AG10803 (cell line): ENCODE data around the gene ZNF76.
"Not testable (repeated sequence)": the region's sequence is repeated elsewhere in the genome, so short reads cannot be mapped to it uniquely, and the experiment has no call there.

ENCODE experiments used
- DNase-seq: peaks from one replicate; pipeline ENCODE4 v3.0.0; 2010; ENCODE audit warnings: low read depth
- H3K4me3 ChIP-seq: 2 replicates; pipeline ENCODE4 v1.5.1; 2011; ENCODE audit warnings: mild to moderate bottlenecking, low read length, control low read depth
- CTCF ChIP-seq: conservative IDR thresholded peaks from 2 replicates; pipeline ENCODE4 v1.5.1; 2011; ENCODE audit warnings: mild to moderate bottlenecking, low read length, control low read depth, inconsistent platforms

The ZNF76 gene

GRCh38 chr6:35298625-35299140 lies 39.1 kb downstream of the ZNF76 start:
- no peak for TF ChIP-seq CTCF

GRCh38 chr6:35299674-35300073 lies 40.1 kb downstream of the ZNF76 start:
- H3K4me3 ChIP-seq = no peak overlapping the region
- no peak for TF ChIP-seq CTCF
- DNase-seq = no peak

More at GRCh38 chr6:35298625-35299140, 39.1 kb downstream of the ZNF76 start:
- no peak for DNase-seq
- H3K4me3 ChIP-seq = no peak overlapping the region

- no peak overlapping the region for H3K4me3 ChIP-seq
- DNase-seq = no peak
- no peak for TF ChIP-seq CTCF
Measured at GRCh38 chr6:35300848-35301247, 41.3 kb downstream of the ZNF76 start.

- no peak for TF ChIP-seq CTCF
- H3K4me3 ChIP-seq = no peak overlapping the region
- no peak for DNase-seq
Measured at GRCh38 chr6:35302604-35303241, 43.2 kb downstream of the ZNF76 start.

- H3K4me3 ChIP-seq = no peak overlapping the region
- DNase-seq = no peak
- TF ChIP-seq CTCF = no peak
Measured at GRCh38 chr6:35304299-35304698, 44.8 kb downstream of the ZNF76 start.

- no peak overlapping the region for H3K4me3 ChIP-seq
- no peak for DNase-seq
- no peak for TF ChIP-seq CTCF
Measured at GRCh38 chr6:35305117-35305516, 45.6 kb downstream of the ZNF76 start.

- DNase-seq, H3K4me3 ChIP-seq: not testable (repeated sequence)
Measured at GRCh38 chr6:35307138-35307537, 47.6 kb downstream of the ZNF76 start.

GRCh38 chr6:35308543-35308942 lies 49.0 kb downstream of the ZNF76 start:
- not testable (repeated sequence) for DNase-seq, H3K4me3 ChIP-seq
